HEK293 (cell line): Measurements from ENCODE around the gene CCL18.

Source experiments
- CTCF ChIP-seq: fragments of 450-650 bp; formaldehyde crosslinking; IDR thresholded peaks from 2 replicates; pipeline ENCODE4 v1.5.1; 2016; ENCODE audit warnings: missing biosample characterization, missing genetic modification characterization
- IKZF3 ChIP-seq: fragments of 450-650 bp; IDR thresholded peaks from 2 replicates; pipeline ENCODE4 v1.5.0; 2018; ENCODE audit warnings: missing biosample characterization, mild to moderate bottlenecking, missing genetic modification characterization, moderate library complexity
- ZNF121 ChIP-seq: fragments of 450-650 bp; formaldehyde crosslinking; IDR thresholded peaks from 2 replicates; pipeline ENCODE4 v1.5.1; 2016; ENCODE audit warnings: missing biosample characterization, missing genetic modification characterization
- ZNF610 ChIP-seq: fragments of 450-650 bp; formaldehyde crosslinking; IDR thresholded peaks from 2 replicates; pipeline ENCODE4 v1.5.1; 2016; ENCODE audit warnings: missing biosample characterization, missing genetic modification characterization, borderline replicate concordance
- TF ChIP-seq, protein P1 (sequence below): fragments of 450-650 bp; formaldehyde crosslinking; IDR thresholded peaks from 2 replicates; pipeline ENCODE4 v1.5.1; 2016; ENCODE audit warnings: missing biosample characterization, missing genetic modification characterization

GRCh38 chr17:36027761-36028160 is 36.3 kb upstream of the CCL18 start:
- TF ChIP-seq ZNF121 (tag by site-specific recombination) = no peak
- TF ChIP-seq, protein P1, sequence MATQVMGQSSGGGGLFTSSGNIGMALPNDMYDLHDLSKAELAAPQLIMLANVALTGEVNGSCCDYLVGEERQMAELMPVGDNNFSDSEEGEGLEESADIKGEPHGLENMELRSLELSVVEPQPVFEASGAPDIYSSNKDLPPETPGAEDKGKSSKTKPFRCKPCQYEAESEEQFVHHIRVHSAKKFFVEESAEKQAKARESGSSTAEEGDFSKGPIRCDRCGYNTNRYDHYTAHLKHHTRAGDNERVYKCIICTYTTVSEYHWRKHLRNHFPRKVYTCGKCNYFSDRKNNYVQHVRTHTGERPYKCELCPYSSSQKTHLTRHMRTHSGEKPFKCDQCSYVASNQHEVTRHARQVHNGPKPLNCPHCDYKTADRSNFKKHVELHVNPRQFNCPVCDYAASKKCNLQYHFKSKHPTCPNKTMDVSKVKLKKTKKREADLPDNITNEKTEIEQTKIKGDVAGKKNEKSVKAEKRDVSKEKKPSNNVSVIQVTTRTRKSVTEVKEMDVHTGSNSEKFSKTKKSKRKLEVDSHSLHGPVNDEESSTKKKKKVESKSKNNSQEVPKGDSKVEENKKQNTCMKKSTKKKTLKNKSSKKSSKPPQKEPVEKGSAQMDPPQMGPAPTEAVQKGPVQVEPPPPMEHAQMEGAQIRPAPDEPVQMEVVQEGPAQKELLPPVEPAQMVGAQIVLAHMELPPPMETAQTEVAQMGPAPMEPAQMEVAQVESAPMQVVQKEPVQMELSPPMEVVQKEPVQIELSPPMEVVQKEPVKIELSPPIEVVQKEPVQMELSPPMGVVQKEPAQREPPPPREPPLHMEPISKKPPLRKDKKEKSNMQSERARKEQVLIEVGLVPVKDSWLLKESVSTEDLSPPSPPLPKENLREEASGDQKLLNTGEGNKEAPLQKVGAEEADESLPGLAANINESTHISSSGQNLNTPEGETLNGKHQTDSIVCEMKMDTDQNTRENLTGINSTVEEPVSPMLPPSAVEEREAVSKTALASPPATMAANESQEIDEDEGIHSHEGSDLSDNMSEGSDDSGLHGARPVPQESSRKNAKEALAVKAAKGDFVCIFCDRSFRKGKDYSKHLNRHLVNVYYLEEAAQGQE (tag by site-specific recombination) = no peak
- TF ChIP-seq CTCF = no peak
- no peak for TF ChIP-seq IKZF3 (tag by site-specific recombination)
- no peak for TF ChIP-seq ZNF610
